Measurements from ENCODE around the gene PHEX.
A peak's percentile ranks its signal among the peaks of the same experiment; 100 is the strongest.

The PHEX gene

GRCh38 chrX:22148565-22148964 lies 116.4 kb downstream of the PHEX start:
- DNase-seq (ENCODE audit: low read depth in 2 of 2), result no peak

GRCh38 chrX:22150371-22150770 lies 118.2 kb downstream of the PHEX start:
- DNase-seq (ENCODE audit: low read depth in 2 of 2), result no peak

GRCh38 chrX:22155126-22155525 lies 123.0 kb downstream of the PHEX start:
- DNase-seq (ENCODE audit: low read depth in 2 of 2), result no peak

GRCh38 chrX:22159071-22159470 lies 126.9 kb downstream of the PHEX start:
- DNase-seq (ENCODE audit: low read depth in 2 of 2), result no peak

GRCh38 chrX:22163326-22163725 lies 131.2 kb downstream of the PHEX start:
- no peak for DNase-seq (ENCODE audit: low read depth in 2 of 2)

GRCh38 chrX:22164770-22165388 lies 132.8 kb downstream of the PHEX start:
- DNase-seq (ENCODE audit: low read depth in 2 of 2), result no peak

GRCh38 chrX:22165732-22166457 lies 133.8 kb downstream of the PHEX start:
- DNase-seq (ENCODE audit: low read depth in 2 of 2), result no peak

GRCh38 chrX:22171287-22172060 lies 139.3 kb downstream of the PHEX start:
- DNase-seq (ENCODE audit: low read depth in 2 of 2), result no peak

GRCh38 chrX:22173966-22174365 lies 141.8 kb downstream of the PHEX start:
- DNase-seq (ENCODE audit: low read depth in 2 of 2), result no peak

GRCh38 chrX:22177950-22178515 lies 145.9 kb downstream of the PHEX start:
- DNase-seq (ENCODE audit: low read depth in 2 of 2), result no peak

- DNase-seq (ENCODE audit: low read depth in 2 of 2), result no peak
Observed at GRCh38 chrX:22184096-22184495, 152.0 kb downstream of the PHEX start.

GRCh38 chrX:22186165-22186564 lies 154.0 kb downstream of the PHEX start:
- DNase-seq (ENCODE audit: low read depth in 2 of 2), result no peak

- DNase-seq (ENCODE audit: low read depth in 2 of 2), result peak; percentile 18 to 28
Observed at GRCh38 chrX:22192419-22193060, 160.4 kb downstream of the PHEX start.

- no peak for DNase-seq (ENCODE audit: low read depth in 2 of 2)
Observed at GRCh38 chrX:22193851-22194659, 161.9 kb downstream of the PHEX start.

GRCh38 chrX:22194660-22194945 lies 162.5 kb downstream of the PHEX start:
- DNase-seq (ENCODE audit: low read depth in 2 of 2), result no peak

- DNase-seq (ENCODE audit: low read depth in 2 of 2), result no peak
Observed at GRCh38 chrX:22196149-22196548, 164.0 kb downstream of the PHEX start.

GRCh38 chrX:22202251-22202650 lies 170.1 kb downstream of the PHEX start:
- no peak for DNase-seq (ENCODE audit: low read depth in 2 of 2)

GRCh38 chrX:22203186-22203585 lies 171.1 kb downstream of the PHEX start:
- DNase-seq (ENCODE audit: low read depth in 2 of 2), result no peak

GRCh38 chrX:22206781-22207180 lies 174.7 kb downstream of the PHEX start:
- no peak for DNase-seq (ENCODE audit: low read depth in 2 of 2)

GRCh38 chrX:22220941-22221340 lies 188.8 kb downstream of the PHEX start:
- no peak for DNase-seq (ENCODE audit: low read depth in 2 of 2)

GRCh38 chrX:22234380-22234779 lies 202.3 kb downstream of the PHEX start:
- no peak for DNase-seq (ENCODE audit: low read depth in 2 of 2)

All from stimulated activated CD8-positive, alpha-beta memory T cell treated with anti-CD3 and anti-CD28 coated beads, Interleukin-2, amount 100 ng/mL, for 48 hours (primary cell).